ENCODE data around the gene QRSL1.
"Not testable (repeated sequence)": the region's sequence is repeated elsewhere in the genome, so short reads cannot be mapped to it uniquely, and the experiment has no call there.

DNA sequence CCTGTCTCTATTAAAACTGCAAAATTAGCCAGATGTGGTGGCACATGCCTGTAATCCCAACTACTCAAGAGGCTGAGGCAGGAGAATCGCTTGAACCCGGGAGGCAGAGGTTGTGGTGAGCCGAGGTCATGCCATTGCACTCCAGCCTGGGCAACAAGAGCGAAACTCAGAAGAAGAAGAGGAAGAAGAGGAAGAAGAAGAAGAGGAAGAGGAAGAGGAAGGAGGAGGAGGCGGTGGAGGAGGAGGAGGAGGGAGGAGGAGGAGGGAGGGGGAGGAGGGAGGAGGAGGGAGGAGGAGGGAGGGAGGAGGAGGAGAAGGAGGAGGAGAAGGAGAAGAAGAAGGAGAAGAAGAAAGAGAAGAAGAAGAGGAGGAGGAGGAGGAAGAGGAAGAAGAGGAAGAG lies 40.4 kb upstream of the QRSL1 start:
- TF ChIP-seq, protein P1, sequence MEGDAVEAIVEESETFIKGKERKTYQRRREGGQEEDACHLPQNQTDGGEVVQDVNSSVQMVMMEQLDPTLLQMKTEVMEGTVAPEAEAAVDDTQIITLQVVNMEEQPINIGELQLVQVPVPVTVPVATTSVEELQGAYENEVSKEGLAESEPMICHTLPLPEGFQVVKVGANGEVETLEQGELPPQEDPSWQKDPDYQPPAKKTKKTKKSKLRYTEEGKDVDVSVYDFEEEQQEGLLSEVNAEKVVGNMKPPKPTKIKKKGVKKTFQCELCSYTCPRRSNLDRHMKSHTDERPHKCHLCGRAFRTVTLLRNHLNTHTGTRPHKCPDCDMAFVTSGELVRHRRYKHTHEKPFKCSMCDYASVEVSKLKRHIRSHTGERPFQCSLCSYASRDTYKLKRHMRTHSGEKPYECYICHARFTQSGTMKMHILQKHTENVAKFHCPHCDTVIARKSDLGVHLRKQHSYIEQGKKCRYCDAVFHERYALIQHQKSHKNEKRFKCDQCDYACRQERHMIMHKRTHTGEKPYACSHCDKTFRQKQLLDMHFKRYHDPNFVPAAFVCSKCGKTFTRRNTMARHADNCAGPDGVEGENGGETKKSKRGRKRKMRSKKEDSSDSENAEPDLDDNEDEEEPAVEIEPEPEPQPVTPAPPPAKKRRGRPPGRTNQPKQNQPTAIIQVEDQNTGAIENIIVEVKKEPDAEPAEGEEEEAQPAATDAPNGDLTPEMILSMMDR (conservative IDR thresholded peaks at IDR 0.05; ENCODE audit: low read length): not testable (repeated sequence)
- not testable (repeated sequence) for TF ChIP-seq EZH2phosphoT487 (IDR thresholded peaks at IDR 0.05; ENCODE audit: borderline replicate concordance, low read depth, low read length)

Measured in OCI-LY7 (cell line).